ENCODE results near the gene SUSD3.
"Not testable (repeated sequence)": the region's sequence is repeated elsewhere in the genome, so short reads cannot be mapped to it uniquely, and the experiment has no call there.

SUSD3 gene

DNA sequence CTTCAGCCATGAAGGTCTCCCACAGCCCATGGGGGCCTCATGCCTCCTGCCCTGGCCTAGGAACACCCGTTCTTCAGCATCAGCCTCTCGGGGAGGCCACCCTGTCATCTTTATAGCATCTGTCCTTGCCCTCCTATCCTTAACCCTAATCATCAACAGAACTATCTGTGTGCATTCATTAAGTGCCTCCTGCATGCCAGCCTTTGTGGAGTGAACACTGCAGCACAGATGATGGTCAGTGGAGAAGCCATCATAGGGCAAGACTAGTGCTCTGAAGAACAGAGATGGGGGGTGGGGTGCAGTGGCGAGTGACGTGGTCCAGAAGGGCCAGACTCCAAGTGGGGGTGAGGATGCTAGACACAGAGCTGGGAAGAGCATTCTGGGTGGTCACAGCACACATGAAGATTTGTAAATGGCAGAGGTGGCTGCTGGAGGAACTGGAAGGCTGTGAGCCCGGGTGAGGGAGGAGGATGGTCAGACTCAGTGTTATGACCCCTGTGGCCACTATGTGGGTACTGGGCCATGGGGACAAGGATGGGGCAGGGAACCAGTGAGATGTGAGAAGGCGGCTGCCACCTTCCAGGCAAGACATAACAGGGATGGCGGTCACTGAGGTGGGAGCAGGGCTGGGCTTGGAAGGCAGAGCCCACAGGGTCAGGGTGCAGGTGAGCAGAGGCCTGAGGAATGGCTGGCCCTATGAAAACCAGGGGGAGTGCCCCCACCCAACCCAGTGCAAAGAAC, 33.9 kb downstream of the SUSD3 start:
- DNase-seq (ENCODE audit: low spot score), result no peak

DNA sequence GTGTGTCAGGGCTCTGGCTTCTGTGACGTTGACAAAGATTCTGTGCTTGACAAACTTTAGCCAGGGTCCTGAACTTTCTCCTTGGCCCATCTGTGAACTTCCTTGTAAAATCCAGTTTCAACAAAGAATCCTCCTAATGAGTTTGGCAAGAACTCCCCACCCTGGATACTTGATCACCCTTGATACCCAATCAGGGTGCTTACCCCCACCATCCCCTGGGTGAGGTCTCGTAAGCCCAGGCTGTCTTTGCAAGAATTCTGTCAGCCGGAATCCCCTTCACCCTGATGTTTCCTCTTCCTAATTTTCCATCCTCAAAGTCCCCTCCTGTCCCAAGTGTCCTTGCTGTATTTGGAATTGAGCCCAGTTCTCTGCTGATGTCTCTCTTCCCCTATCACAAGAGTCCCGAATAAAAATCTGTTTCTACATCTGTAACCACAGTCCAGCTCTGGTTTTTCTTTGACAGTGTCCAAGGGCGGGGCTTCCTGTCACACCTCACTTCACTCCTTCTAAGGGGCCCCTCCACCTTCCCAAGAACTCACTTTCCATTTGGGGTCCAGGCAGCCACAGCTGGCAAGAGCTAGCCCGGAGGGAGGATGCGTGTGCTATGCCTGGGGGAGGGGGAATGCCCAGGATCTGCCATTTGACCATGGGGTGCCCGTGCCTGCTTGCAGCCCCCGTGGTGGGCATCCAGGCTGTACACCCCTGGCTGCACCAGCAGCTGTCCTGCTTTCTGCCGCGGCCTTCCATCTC, 34.8 kb downstream of the SUSD3 start:
- DNase-seq (ENCODE audit: low spot score), result no peak

DNA sequence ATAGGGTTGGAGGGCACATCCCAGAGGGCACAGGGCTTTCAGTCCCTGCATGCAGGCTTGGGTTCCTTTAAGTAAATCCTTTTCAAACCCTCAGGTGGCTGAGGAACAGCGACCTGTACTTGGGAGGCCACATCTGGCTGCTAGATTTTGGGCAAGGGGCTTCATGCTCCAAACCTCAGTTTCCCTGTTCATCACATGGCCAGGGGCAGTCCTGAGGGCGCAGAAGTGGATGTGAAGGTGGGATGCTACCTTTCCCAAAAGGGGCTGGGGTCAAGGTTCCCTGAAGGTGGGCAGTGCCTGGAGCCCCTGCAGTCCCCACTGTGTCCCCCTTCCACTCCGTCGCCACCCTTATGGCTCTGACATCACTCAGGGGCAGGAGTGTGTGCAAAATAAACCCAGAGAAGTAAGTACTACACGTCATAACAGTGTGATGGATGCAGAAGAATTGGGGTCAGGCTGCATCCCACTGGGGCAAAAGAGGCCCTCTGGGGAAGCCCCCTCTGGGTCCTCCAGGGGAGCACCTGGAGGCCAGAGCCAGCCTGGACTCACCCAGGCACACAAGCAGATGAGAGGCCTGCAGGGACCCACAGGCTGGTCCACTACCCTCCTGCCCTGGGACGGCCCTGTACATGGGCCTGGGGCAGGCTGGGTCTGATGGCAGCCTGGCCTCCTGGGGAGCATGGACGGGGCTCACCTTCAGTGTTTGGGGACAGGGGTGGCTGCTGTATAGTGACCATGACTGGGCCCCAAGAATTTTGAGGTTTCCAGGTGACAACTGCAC, 35.6 kb downstream of the SUSD3 start:
- DNase-seq (ENCODE audit: low spot score), result no peak

DNA sequence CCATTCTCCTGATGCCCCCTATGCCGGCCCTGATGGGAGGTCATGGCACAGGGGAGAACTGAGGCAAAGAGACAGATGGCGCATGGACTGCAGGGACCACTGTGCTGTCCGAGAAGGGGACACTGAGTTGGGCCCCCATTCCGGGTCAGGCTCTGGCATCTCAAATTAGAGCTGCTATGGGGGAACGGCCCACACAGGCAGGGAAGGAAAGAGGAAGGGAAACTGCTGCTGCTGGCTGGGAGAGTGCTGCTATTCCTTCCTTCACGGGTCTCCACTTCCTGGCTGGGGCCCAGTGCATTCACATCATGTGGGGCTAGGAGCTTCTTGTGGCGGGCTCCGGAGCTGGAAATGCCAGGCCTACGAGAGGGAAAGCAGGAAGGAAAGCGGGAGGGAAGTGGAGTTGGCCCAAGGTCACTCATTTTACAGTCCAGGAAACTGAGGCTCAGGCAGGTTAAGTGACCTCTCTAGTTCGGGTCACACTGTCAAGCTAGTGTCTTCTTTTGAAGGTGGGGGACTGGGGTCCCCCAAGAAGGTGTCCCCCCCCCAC, 36.2 kb downstream of the SUSD3 start:
- no peak for DNase-seq (ENCODE audit: low spot score)

DNA sequence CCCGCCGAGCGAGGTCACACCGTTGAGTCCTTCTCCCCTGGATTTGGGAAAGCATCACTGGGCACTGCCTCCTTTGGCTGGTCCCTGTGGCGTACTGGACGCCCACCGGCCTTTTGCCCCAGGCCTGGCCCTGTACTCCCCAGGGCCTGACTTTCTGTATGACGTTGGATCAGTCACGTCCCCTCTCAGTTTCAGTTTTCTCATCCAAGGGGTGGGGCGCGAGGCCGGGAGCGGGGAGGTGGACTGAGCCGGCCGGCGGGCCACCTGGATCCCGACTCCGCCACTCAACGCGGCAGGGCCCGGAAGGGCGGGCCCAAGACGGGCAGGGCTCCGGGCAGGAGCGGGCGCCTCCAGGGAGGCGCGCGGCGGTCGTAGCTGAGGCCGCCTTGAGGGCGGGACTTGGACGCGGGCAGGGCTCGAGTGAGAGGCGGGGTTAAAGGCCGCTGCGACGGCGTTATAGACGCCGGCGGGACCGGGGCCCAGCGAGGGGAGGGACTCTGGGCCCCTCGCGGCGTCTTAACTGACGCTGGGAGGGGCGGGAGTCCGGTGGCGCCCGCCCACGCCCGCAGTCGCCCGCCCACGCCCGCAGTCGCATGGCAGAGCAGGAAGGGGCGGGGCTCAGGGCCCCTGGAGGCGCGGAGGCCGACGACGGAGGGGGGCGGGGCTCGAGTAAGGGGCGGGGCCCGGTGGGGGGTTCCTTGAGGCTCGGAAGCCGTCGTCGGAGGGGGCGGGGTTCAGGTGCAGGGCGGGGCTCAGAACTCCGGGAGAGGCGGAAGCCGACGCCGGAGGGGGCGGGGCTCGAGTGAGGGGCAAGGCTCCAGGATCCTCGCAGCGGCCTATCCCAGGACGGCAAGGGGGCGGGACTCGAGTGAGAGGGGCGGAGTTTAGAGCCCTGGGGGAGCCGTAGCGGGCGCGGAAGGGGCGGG, 37.0 kb downstream of the SUSD3 start:
- DNase-seq (ENCODE audit: low spot score), result peak; percentile 99

DNA sequence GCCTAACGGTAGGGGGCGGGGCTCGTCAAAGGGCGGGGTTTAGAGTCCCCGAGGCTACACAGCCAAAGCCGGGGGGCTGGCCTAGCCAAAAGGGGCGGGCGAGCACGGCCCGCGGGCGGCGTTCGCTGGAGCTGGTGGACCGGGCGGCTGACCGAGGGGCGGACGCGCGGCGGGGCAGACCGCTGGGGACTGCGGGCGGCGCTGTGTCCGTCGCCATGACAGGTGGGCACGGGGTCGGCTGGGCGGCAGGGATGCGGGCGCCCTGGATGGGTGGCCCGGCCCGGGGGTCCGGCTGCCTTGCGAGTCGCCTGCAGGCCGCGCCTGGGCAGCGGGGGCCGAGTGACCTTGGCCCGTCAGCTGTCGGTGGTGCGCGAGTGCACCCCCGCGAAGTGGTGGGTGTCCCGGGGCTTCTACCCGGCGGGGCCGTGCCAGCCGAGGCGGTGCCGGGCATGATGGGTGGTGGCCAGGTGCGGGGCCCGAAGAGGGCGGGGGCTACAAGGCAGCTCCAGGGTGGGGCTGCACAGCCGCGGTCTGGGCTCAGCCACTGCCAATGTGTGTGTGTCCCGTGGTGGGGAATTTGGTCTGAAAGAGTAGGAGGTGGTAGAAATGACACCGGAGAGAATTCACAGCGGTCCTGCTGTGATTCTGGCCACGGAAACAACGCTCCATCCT, 37.8 kb downstream of the SUSD3 start, which contains the start of gene CARD19:
Gene CARD19, plus strand, starts transcription at position 87 of the 672 bp plus-strand sequence. Its CDS starts 129 bp downstream, at position 216.
- DNase-seq (ENCODE audit: low spot score), result peak; percentile 42

DNA sequence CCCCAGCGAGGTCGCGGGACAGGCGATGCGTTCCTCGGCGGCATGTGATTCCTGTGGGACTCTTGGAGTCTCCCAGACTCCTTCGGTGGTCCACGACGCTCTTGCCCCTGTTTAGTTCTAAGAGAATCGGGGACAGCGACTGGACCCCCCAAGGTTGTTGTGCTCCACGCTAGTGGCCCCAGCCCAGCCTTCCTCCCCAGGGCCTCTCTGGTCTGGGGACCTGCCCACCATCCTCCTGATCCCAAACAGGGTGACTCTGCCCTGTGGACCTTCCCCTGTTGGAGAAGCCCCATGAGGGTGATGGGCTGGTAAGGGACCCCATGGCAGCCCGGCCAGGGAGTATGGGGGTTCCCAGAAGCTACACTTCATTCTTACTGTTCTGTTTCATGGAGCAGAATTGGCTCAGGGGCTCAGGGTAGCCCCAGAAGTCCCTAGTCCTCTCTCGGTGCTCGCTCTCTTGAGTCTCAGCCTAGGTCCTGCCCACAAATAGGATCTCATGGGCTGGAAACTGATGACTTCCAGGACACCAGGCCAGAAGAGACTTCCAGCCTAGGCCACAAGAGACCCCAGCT, 38.4 kb downstream of the SUSD3 start:
- no peak for DNase-seq (ENCODE audit: low spot score)

DNA sequence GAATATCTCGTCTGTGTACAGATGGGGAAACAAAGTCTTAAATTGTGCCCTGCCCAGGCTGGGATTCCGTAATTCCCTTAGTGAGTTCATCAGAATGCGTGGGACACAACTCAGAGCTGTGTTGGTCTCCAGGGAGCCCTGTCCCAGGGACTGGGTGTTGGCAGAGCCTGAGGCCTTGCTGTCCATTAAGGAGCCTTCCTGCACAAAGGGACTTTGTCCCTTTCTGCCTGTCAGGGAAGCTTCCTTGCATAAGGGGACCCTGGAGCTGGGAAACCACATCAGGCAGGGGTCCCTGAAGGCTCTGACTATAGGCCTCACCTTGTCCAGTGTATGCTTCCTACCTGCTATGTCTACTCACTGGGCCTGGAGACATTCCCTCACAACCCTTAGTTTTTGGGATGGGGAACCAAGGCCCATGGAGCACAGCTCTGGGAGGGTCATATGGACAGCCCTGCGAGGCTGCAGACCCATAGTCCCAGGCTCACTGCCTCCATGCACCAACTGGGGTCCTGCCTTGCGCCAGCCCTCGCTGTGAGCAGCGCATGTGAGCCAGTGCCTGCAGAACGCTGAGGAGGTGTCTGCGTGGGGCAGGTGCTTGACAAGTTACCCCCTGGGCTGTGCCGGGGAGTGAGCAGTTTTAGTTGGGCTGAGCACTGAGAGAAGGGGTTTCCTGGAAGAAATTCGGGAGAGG, 39.2 kb downstream of the SUSD3 start:
- DNase-seq (ENCODE audit: low spot score), result no peak

DNA sequence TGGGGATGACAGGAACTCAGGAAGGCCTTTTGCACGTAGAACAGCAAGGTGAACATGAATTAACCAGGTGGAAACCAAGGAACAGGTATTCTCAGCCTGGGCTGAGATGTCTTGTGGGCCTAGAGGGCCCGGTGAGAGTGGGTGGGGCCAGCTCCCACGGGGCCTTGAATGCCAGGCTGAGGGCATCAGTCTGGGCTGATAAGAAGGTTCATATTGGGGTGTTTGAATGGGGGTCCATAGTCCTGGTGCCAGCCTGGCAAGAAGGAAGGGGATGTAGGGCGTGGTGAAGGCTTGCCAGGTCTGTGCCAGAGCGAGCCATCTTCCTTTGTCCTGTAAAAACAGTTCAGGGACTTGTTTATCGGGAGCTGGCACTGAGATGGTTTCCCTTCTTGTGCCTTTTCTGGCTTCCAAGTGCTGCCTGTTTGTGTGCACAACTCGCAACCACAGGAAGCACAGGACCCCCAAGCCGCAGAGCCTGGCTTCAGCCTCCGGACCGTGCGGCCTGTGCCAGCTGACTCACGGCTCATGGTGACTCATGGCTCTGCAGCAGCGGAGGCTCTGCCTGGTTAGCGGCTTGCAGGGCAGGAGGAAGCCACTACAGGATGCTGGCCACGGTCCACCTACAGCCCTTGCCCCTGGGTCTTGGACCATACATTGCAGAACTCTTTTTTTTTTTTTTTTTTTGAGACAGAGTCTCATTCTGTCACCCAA, 39.9 kb downstream of the SUSD3 start:
- DNase-seq (ENCODE audit: low spot score), result peak; percentile 82

DNA sequence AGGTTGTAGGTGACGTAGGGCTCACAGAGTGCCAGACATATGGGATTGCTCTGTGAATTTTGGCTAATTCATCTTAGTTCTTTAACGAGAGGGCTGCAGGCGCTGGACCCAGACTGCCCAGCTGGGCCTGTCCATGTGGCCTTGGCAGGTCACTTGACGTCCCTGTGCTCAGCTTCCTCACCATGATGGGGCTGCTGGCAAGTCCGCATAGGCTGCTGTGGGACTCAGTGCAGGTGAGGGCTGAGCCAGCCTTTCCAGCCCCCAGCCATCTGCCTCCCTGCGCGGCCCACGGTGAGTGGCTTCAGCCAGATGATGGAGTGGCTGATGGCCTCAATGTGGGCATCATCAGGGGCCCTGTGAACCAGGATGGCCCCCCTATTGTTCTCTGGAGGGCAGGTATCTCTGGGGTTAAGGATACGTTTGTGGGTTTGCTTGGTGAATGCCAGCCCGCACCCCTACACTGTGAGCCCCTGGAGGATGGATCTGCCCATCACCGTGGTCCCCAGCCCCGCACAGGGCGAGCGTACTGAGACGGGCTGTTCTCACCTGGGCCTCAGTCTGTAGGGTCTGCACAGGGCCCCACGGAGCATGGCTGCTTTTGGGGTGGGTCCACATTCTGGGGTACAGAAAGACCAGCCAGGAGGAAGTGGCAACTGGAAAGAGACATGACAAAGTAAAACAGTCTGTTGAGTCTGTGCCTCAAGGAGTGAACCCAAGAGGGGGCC, 41.2 kb downstream of the SUSD3 start:
- peak; percentile 66 for DNase-seq (ENCODE audit: low spot score)

DNA sequence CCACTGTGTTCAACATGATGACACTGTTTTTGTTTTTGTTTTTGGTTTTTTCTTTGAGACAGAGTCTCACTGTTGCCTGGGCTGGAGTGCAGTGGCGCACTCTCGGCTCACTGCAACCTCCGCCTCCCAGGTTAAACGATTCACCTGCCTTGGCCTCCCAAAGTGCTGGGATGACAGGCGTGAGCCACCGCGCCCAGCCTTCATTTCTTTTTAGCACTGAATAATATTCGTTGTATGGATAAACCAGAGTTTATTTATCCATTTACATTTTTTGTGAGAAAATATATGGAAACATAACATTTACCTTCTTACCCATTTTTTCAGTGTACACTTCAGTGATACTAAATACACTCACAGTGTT, 41.8 kb downstream of the SUSD3 start:
- DNase-seq (ENCODE audit: low spot score), result no peak

DNA sequence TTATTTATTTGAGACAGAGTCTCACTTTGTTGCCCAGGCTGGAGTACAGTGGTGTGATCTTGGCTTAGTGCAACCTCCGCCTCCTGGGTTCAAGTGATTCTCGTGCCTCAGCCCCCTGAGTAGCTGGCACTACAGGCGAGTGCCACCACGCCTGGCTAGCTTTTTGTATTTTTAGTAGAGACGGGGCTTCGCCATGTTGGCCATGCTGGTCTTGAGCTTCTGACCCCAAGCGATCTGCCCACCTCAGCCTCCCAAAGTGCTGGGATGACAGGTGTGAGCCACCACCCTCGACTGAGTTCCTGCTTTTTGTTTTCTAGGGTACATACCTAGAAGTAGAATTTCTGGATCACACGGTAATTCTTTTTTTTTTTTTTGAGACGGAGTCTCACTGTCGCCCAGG, 42.6 kb downstream of the SUSD3 start:
- not testable (repeated sequence) for DNase-seq (ENCODE audit: low spot score)

DNA sequence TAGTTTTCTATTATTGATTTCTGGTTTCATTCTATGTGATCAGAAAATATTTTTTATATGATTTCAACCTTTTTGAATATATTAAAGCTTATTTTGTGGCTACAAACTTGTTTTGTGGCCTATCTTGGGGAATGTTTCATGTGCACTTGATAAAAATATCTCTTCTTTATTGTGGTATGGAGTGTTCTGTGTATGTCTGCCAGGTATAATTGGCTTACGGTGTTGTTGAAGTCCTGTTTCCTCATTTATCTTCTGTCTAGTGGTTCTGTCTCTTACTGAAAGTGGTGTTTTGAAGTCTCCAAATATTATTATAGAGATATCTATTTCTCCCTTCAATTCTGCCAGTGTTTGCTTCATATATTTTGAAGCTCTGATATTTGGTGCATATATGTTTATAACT, 47.1 kb downstream of the SUSD3 start:
- no peak for DNase-seq (ENCODE audit: low spot score)

DNA sequence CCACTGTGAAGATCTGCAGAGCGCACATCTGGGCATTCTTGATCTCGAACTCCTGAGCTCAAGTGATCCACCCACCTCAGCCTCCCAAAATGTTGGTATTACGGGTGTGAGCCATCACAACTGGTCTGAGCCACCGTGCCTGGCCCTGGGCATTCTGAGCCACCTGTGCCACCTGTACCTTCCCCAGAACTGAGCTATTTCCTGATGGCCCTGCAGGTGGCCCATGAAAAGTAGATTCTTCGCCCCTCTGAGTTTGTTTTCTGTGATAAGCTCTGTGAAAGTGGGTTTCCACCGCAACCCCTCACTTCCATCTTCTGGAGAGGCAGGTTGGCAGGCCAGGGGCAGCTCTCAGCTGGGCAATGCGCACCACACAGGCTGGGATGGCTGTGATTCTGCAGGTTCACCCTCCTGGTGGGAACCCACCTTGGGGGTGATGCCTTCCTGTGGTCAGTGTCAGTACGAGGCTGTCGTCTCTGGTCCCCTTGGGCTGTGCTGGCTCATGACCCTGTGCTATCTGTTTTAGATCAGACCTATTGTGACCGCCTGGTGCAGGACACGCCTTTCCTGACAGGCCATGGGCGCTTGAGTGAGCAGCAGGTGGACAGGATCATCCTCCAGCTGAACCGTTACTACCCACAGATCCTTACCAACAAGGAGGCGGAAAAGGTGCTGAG, 48.8 kb downstream of the SUSD3 start:
- no peak for DNase-seq (ENCODE audit: low spot score)

DNA sequence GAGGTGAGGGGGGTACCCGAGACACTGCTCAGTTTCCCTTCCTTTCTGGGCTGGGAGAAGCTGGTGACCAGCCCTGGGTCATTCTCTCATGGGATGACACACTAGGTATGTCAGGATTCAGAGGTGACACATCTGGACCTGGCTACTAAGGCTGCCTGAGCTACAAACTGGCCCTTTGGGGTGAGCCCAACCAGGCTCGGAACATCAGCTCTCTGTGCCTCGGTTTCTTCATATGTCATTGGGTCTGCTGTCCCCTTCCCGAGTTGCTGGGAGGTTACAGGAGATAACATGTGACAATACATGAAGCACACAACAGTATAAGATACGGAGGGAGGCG, 49.3 kb downstream of the SUSD3 start:
- DNase-seq (ENCODE audit: low spot score), result no peak

DNA sequence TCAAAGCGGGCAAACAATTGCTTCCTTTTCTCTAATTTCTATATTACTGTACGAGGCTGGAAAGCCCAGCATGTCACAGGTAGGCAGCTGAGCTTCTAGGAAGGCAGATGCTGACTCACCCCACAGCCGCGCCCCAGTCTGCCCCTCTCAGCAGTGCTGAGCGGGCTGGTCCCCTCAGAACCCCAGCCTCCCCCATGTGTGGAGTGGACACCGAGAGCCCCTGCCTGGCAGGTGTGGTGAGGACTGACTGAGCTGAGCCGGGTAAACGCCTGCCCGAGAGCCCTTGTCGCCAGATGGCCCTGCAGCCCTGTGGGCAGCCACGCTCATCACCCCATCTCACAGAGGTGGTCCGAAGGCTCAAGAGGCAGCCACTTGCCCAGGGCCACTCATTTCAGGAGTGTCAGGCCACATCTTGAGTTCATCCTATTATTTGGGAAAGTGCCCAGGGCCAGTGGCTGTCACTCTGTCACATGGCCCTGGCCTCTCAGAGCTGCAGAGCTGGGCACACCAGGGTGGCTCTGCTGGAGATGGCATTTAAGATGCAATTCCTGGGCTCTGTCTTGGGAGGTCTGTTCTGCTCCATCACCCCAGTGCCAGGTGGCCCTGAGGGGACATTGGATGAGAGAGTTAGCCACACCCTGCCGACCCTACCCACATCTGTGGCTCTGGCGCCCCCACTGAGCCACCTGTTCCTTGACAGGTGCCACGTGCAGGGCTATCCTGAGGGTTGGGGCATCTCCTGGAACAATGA, 50.0 kb downstream of the SUSD3 start:
- no peak for DNase-seq (ENCODE audit: low spot score)

DNA sequence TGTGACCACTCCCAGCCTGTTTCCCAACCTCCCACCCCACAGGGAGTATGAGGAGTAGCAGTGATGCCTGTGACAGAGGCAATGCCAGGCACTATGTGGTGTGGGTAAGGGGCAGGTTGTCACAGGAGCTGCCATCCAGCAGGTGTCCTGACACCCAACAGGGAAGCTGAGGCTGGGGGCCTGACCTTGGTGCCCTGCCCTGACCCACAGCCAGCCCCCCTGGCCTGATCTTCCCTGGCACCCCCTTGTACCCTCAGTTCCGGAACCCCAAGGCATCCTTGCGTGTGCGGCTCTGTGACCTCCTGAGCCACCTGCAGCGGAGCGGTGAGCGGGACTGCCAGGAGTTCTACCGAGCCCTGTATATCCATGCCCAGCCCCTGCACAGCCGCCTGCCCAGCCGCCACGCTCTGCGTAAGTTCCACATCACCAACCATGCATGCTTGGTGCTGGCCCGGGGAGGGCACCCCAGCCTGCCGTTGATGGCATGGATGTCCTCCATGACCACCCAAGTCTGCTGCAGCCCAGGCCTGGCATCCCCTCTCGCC, 51.9 kb downstream of the SUSD3 start:
- no peak for DNase-seq (ENCODE audit: low spot score)
